MG63 (cell line): Measurements from ENCODE around the gene MOAP1. TPM values are rescaled to one million over a fixed set of nuclear protein-coding genes. Genes with fewer than 3 reads are reported as not detected.
"Not testable (repeated sequence)": the region's sequence is repeated elsewhere in the genome, so short reads cannot be mapped to it uniquely, and the experiment has no call there.

Source experiments
- DNase-seq: peaks from one replicate; pipeline ENCODE4 v3.0.0-alpha.2; 2020
- H3K27me3 ChIP-seq: fragments of 250-450 bp; sonication (Bioruptor Pico); 2 replicates; pipeline ENCODE4 v1.5.1; 2020; ENCODE audit warnings: mild to moderate bottlenecking, moderate library complexity
- H3K36me3 ChIP-seq: fragments of 250-450 bp; sonication (Bioruptor Pico); 2 replicates; pipeline ENCODE4 v1.5.1; 2020; ENCODE audit warnings: mild to moderate bottlenecking, moderate library complexity
- H3K4me3 ChIP-seq: fragments of 250-450 bp; sonication (Bioruptor Pico); 2 replicates; pipeline ENCODE4 v1.5.1; 2020; ENCODE audit warnings: mild to moderate bottlenecking, moderate library complexity
- H3K9me3 ChIP-seq: fragments of 250-450 bp; sonication (Bioruptor Pico); 2 replicates; pipeline ENCODE4 v1.5.1; 2020; ENCODE audit warnings: mild to moderate bottlenecking, moderate library complexity
- total RNA-seq: library from RNA; depleted of rRNA; stranded (reverse); fragments of >200 nt; shearing (Covaris generic); gene quantifications from 2 replicates; pipeline ENCODE4 v1.2.3, GENCODE V29; 2014; ENCODE audit warnings: low replicate concordance; rRNA removed

The MOAP1 gene, protein sequence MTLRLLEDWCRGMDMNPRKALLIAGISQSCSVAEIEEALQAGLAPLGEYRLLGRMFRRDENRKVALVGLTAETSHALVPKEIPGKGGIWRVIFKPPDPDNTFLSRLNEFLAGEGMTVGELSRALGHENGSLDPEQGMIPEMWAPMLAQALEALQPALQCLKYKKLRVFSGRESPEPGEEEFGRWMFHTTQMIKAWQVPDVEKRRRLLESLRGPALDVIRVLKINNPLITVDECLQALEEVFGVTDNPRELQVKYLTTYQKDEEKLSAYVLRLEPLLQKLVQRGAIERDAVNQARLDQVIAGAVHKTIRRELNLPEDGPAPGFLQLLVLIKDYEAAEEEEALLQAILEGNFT
- total RNA-seq, result 8.5 and 13.3 TPM in 2 replicates

DNA sequence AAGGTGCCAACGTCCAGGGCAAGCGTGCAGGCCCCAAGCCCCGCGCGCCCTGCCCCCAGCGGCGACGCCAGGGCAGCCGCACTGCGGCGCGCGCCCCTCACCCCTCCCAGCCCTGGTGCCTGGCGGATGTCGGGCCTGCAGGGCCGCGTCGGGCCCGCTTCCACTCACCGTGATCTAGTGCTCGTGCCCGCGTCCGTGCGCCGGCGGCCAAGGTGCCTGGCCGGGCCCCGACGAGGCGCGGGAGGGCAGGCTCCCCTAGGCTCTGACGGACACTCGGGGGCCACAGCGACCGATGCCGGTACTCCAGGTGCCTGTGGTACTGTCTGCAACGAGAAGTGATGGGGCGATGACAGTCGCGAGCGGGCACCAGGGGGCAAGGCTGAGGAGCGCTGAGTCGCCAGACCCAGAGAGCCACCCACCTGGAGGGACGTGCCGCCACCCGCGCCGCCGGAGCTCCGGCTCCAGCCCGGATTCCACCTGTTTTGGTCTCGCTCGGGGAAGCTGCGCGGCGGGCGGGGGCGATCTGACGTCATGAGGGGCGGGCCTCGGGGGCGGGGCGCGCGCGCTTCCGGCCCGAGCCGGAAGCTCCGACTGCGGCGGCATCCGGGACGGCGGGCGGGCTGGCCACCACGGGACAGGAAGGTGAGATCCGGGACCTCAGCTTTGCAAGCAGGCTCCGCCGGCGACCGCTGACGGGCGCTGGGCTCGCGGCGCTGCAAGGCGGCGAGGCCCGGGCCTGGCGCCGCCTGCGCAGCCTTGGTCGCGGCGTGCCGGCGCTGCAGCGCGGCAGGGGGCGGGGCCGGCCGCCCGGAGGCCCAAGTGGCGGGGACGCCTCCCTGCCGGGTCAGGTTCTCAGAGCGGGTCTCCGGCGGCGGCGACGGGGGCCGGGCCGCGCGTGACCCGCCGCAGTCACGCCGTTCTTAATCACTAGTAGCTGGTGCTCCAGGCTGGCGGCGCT is at the start of gene MOAP1, which contains the start of gene LYSET:
TSS of gene MOAP1 (minus strand) at position 507 of the 958 bp plus-strand sequence. CDS start 655 bp downstream, outside the sequence.
TSS of gene LYSET (plus strand) at position 927 of the 958 bp plus-strand sequence. CDS start 89 bp downstream, outside the sequence.
- Histone ChIP-seq H3K27me3 (no peaks in the 10 kb centered on the region), H3K36me3 (peaks cover 8% of the 10 kb centered on the region), H3K4me3 (peak within 1 kb of the TSS; percentile 88), H3K9me3 (no peaks in the 10 kb centered on the region)
- DNase-seq, result peak; percentile 82

DNA sequence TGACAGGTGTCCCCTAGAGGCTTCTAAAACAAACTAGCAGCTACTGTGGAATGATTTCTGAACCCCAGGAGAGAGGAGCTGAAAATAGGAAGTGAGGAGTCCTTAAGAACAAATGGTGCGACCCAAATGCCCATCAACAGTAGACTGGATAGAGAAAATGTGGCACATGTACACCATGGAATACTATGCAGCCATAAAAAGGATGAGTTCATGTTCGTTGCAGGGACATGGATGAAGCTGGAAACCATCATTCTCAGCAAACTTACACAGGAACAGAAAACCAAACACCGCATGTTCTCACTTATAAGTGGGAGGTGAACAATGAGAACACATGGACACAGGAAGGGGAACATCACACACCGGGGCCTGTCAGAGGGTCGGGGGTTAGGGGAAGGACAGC is 48.4 kb upstream of the MOAP1 start:
- not testable (repeated sequence) for H3K36me3 ChIP-seq, H3K4me3 ChIP-seq, H3K27me3 ChIP-seq, H3K9me3 ChIP-seq, DNase-seq

DNA sequence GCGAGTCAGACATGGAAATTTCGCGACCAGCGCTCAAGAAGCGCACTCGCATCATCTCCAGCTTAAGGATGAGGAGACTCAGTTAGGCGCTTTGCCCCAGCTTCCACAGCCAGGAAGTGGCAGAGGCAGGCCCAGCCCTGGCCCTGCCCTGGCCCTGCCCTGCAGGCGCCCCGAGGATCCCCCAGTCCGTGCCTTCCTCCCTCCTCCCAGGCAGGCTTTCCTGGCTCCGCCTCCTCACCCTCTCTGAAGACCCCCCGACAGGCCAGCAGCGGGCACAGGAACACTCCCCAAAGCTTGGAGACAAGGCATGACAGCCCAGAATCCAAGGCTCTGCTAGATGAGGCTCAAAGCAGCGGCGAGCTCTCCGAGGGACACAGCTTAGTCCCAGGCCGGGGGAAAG is 47.5 kb upstream of the MOAP1 start:
- DNase-seq, result no peak
- H3K36me3 ChIP-seq, result no peaks in the 10 kb centered on the region
- no peak overlapping the region for H3K4me3 ChIP-seq
- H3K9me3 ChIP-seq, result no peaks in the 10 kb centered on the region
- no peaks in the 10 kb centered on the region for H3K27me3 ChIP-seq

DNA sequence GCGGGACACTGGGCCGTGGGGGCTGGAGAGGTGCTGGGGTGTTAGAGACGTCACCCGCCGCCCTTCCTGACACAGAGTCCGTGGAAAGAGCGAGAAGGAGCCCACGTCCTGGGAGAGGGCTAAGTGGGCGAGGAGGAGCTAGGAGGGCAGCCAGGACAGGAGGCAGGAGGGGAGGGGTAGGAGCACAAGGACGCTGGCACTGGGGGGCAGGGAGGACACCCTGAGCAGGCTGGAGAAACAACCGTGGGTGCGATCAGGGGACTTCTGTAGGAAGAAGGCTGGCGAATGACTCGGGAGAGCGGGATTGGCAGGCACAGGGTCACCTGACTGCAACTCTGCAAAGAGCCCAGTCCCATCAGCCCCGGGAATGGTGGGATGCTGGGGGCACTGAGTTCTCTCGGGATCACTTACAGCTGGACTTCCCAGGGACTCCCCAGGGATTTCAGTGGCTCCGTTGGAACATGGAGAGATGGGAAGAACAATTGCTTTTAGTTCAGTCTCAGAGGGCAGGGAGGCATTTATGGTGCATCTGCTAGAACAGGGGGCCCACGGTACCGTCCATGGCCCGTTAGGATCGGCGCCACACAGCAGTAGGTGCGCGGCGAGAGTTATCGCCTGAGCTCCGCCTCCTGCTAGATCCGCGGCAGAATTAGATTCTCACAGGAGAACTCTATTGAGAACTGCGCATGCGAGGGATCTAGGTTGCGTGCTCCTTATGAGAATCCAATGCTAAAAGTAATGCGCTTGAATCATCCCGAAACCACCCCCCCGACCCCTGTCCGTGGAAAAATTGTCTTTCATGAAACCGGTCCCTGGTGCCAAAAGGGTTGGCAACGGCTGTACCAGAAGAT is 46.7 kb upstream of the MOAP1 start:
- DNase-seq, result no peak
- H3K36me3 ChIP-seq, result no peaks in the 10 kb centered on the region
- no peaks in the 10 kb centered on the region for H3K9me3 ChIP-seq
- no peak overlapping the region for H3K4me3 ChIP-seq
- H3K27me3 ChIP-seq, result no peaks in the 10 kb centered on the region

DNA sequence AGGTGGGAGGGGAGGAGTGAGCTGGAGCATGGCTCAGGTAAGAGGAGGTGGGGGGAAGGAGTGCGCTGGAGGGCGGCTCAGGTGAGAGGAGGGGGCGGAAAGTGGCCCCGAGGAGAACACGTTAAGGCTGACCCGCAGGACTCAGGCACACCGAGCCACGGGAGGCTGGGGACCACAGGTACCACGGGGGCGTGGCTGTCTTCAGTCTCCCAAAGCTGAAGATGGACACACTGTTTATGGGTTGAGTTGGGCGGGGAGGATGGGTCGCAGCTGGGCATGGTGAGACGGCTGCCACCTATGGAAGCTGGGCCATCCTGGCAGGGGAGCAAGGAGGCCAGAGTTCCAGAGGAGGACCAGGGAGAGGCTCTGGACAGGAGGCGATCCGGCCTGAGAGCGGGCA is 45.8 kb upstream of the MOAP1 start:
- H3K4me3 ChIP-seq, result no peak overlapping the region
- no peaks in the 10 kb centered on the region for H3K27me3 ChIP-seq
- no peaks in the 10 kb centered on the region for H3K9me3 ChIP-seq
- DNase-seq, result no peak
- H3K36me3 ChIP-seq, result no peaks in the 10 kb centered on the region

DNA sequence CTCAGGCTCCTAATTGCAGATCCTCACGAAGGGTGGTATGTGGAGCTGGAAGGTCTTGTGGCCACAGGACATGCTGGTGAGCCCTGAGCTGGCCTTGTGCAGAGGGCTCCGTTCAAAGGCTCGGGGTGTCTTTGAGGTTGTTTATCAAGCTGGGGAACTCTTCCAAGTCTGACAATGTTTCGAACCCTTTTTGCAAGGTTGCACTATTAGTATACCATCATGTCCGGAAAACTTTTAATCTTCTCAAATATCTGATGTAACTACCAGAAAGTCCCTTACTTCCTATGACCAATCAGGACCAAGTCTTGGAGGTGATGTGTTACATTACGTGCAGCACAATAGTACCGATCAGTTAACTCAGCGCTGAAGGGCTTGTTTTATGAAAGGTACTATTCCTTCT is 43.9 kb upstream of the MOAP1 start:
- no peak overlapping the region for H3K4me3 ChIP-seq
- H3K36me3 ChIP-seq, result no peaks in the 10 kb centered on the region
- no peaks in the 10 kb centered on the region for H3K27me3 ChIP-seq
- no peaks in the 10 kb centered on the region for H3K9me3 ChIP-seq
- no peak for DNase-seq

DNA sequence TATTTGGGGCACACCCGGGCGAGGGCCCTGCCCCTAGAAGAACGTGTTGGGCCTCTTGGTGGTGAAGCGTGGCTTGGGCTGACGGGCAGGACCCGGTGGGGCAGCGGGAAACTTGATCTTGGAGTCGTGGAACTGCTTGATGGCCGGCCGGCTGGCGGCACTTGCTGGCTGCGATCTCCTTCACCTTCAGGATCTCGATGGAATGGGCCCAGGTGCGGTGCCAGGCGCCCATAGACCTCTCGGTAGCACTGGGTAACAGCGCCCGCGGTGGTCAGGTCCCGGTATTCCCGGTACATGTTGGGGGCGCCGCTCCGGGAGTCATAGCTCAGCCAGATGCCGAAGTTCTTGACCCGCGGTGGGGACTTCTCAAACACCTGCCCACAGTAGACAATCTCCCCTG is 38.9 kb upstream of the MOAP1 start:
- DNase-seq, result no peak
- peaks cover 9% of the 10 kb centered on the region for H3K36me3 ChIP-seq
- H3K4me3 ChIP-seq, result no peak overlapping the region
- H3K9me3 ChIP-seq, result no peaks in the 10 kb centered on the region
- no peaks in the 10 kb centered on the region for H3K27me3 ChIP-seq

DNA sequence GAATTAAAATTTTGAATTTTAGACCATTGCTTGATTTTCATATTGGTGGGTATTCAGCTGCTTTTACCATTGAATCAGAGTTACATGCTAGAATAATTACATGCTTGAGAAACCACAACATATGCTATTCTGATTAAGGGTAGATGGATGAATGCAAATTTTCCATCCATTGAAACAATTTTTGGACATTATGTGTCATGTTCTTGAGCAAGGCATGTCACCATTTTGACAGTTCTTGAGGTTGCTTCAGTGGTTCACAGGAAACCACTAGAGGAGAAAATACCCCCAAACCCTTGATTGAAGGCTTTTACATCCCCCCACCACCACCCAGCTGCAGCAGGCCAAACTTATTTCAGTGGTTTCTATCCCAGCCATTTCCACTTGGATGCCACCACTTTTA is 35.8 kb upstream of the MOAP1 start:
- H3K9me3 ChIP-seq, result no peaks in the 10 kb centered on the region
- H3K27me3 ChIP-seq, result no peaks in the 10 kb centered on the region
- no peak for DNase-seq
- H3K36me3 ChIP-seq, result peaks cover 9% of the 10 kb centered on the region
- H3K4me3 ChIP-seq, result no peak overlapping the region

DNA sequence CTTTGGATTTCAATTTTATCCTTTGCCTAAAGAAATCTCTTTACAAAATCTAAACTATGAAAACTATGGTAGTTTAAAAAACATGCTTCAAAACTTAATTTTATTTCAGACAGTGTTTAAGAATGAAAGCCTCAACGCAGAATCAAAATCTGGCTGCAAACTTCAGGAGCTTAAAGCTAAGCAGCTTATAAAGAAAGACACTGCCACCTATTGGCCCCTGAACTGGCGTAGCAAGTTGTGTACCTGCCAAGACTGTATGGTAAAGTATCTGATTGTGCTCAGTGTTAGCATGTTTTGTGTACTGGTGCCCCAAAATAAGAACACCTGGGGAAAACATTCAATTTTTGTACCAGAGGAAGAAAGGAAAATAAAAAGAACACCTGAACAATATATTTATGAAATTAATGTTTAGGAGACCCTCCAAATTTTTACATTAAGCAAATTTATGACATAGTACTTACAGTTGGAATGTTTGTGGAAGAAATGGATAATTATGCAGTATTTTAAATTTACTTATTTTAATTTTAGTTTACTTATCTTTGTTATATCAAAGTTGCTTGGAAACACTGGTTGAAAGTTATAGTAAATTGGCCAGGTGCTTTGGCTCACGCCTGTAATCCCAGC is 34.5 kb upstream of the MOAP1 start:
- DNase-seq, result peak; percentile 20
- Histone ChIP-seq H3K9me3 (no peaks in the 10 kb centered on the region), H3K36me3 (peaks cover 17% of the 10 kb centered on the region), H3K4me3 (no peak overlapping the region), H3K27me3 (no peaks in the 10 kb centered on the region)

DNA sequence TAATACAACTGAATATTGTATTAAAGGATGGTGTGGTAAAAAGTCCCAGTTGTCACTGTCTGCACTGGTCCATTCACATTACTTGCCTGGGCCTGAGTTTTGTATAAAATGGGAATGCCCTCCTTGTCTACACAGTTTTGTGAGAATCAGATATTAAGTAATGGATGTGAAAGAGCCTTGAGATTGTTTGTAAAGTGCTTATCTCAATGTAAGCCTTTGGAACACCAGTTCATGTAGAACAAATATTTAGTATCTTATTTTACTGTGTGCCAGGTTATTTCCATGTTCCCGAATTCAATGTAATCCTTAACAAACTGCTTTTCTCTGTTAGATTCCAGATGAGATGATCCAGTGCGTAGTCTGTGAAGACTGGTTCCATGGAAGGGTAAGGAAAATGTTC is 29.9 kb upstream of the MOAP1 start:
- Histone ChIP-seq H3K4me3 (no peak overlapping the region), H3K9me3 (no peaks in the 10 kb centered on the region), H3K36me3 (peaks cover 20% of the 10 kb centered on the region), H3K27me3 (no peaks in the 10 kb centered on the region)
- no peak for DNase-seq

DNA sequence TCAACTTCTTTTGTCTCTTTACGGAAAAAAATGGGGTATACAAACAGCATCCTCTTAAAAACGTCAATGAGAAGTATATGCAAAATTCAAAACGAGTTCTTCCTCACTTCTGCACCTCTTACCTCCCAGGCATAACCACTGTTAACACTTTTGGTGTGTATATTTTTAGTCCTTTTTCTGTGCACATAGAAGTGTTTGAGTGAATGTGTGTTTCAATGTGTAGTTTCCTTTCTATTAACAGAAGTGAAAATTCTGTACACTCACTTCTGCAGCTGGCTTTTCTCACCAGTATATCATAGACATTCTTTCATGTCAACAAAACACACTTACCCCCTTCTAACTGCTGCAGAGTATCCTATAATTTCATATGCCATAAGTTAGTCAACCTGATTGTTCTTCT is 27.7 kb upstream of the MOAP1 start:
- DNase-seq, result no peak
- H3K36me3 ChIP-seq, result peaks cover 14% of the 10 kb centered on the region

DNA sequence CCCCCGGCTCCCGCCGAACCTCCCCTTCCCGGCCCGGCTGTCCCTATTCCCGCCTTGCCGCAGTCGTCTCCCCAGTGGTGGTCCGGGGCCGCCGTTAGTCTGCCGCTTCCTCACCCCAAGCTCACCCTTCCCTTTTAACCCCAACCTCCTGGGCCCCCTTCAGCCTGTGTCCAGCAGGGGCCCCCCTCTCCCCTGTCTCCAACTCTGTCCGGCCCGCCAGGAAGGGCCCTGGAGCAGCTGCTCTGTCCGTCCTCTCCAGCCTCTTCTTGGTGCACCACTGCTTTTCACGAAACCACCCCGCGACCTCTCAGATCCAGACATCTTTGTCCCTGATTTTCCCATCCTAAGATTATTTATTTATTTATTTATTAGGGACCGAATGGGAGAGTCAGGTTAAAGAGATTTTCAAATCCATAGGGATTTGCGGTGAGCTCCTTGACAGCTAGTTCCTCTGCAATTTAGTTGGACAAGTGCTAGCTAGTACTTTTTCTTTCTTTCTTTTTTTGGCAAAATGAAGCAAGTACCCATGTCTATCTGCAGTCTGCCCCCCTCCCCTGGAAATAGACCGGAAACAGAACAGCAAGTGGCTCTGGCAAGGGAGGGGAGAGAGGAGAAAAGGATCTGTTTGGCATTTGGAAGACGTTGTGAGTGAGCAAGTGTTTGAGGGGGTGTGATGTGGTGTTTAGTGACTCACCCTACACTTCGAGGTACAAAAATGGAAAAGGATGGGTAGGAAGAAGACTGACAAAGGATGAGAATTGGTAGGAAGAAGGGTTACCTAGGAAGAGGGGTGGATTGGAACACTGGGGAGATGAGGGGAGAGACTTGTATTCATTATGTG is 23.0 kb upstream of the MOAP1 start:
- DNase-seq, result peak; percentile 52
- peaks cover 9% of the 10 kb centered on the region for H3K36me3 ChIP-seq
- no peaks in the 10 kb centered on the region for H3K27me3 ChIP-seq
- no peaks in the 10 kb centered on the region for H3K9me3 ChIP-seq
- peak overlapping the region; percentile 64 for H3K4me3 ChIP-seq

More for the DNA sequence above, 27.7 kb upstream of the MOAP1 start:
- Histone ChIP-seq H3K27me3 (no peaks in the 10 kb centered on the region), H3K9me3 (no peaks in the 10 kb centered on the region), H3K4me3 (no peak overlapping the region)

DNA sequence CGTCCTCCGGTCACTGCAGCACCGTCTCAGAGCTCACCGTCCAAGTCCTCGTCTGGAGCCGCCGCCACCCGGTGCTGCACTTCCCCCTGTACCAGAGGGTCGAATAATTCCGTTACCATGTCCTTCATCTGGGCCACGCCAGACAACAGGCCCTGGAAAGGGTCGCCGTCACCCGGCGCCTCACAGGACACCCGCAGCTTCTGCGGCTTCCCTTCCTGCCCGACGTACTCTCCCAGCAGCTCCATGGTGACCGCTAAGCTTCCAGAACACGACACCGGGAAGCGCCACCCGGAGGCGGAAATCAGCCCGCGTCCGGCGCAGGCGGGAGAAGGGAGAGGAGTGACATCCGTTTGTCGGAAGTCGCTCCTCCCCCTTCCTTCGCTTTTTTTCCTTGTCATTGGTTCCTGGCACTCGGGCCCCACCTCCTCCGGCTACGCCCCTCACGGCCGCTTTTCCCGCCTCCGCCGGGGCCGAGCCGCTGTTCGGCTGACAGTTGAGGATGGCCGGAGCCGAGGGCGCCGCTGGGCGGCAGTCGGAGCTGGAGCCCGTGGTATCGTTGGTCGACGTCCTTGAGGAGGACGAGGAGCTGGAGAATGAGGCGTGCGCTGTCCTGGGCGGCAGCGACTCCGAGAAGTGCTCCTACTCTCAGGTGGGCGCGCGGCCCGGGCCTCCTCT is 22.2 kb upstream of the MOAP1 start, which contains the start of the genes GON7 and UBR7:
TSS of gene GON7 (minus strand) at position 273 of the 675 bp plus-strand sequence. CDS start at position 245, 28 bp downstream.
TSS of gene UBR7 (plus strand) at position 464 of the 675 bp plus-strand sequence. CDS start at position 500, 36 bp downstream.
- peak; percentile 93 for DNase-seq
- no peaks in the 10 kb centered on the region for H3K27me3 ChIP-seq
- H3K36me3 ChIP-seq, result peaks cover 9% of the 10 kb centered on the region; the same call in 1 of the 2 replicates
- peak within 1 kb of the TSS; percentile 64 for H3K4me3 ChIP-seq
- H3K9me3 ChIP-seq, result no peaks in the 10 kb centered on the region

DNA sequence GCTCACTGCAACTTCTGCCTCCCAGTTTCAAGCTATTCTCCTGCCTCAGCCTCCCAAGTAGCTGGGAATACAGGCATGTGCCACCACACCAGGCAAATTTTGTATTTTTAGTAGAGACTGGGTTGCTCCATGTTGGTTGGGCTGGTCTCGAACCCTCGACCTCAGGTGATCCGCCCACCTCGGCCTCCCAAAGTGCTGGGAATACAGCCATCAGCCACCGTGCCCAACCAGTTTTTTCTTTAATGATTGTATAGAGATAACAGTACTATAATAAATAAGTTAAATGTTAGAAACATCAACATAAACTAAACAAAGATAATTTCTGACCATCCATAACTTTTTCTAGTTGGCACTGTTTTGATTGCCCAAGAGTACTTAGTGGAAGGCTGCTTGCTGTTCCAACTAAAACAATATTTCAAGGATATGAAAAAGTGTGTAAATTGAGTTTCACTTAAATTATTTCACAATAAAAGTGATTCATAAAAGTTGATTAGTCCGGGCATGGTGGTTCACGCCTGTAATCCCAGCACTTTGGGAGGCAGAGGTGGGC is 16.5 kb upstream of the MOAP1 start:
- Histone ChIP-seq H3K27me3 (no peaks in the 10 kb centered on the region), H3K4me3 (no peak overlapping the region), H3K36me3 (peaks cover 3% of the 10 kb centered on the region; the same call in 1 of the 2 replicates), H3K9me3 (no peaks in the 10 kb centered on the region)
- no peak for DNase-seq
